ENCODE results near the gene GP1BA.

GP1BA gene

GRCh38 chr17:4939546-4939795 is 7.4 kb downstream of the GP1BA start:
- no peaks in the 10 kb centered on the region for H3K27me3 ChIP-seq (ENCODE audit: control insufficient read depth, insufficient read depth, low read length)
- H3K9me3 ChIP-seq (ENCODE audit: control insufficient read depth, insufficient read depth, low read length), result no peaks in the 10 kb centered on the region
- peaks cover 58% of the 10 kb centered on the region for H3K36me3 ChIP-seq (ENCODE audit: control insufficient read depth, insufficient read depth, low read length)
- H3K4me3 ChIP-seq (ENCODE audit: low read depth, low read length), result peak overlapping the region; percentile 89
- H3K4me1 ChIP-seq (ENCODE audit: control insufficient read depth, insufficient read depth, low read length), result peaks cover 11% of the 10 kb centered on the region; the same call in 1 of the 2 replicates
- H3K27ac ChIP-seq (ENCODE audit: low read depth, low read length), result peak overlapping the region; percentile 99
- H3K9ac ChIP-seq (ENCODE audit: low read depth, low read length), result peak overlapping the region; percentile 92

- Histone ChIP-seq H3K9ac (ENCODE audit: low read depth, low read length) (peak within 1 kb of the TSS; percentile 92), H3K9me3 (ENCODE audit: control insufficient read depth, insufficient read depth, low read length) (no peaks in the 10 kb centered on the region), H3K4me1 (ENCODE audit: control insufficient read depth, insufficient read depth, low read length) (peaks cover 11% of the 10 kb centered on the region; the same call in 1 of the 2 replicates), H3K36me3 (ENCODE audit: control insufficient read depth, insufficient read depth, low read length) (peaks cover 63% of the 10 kb centered on the region), H3K27me3 (ENCODE audit: control insufficient read depth, insufficient read depth, low read length) (no peaks in the 10 kb centered on the region), H3K4me3 (ENCODE audit: low read depth, low read length) (peak within 1 kb of the TSS; percentile 89), H3K27ac (ENCODE audit: low read depth, low read length) (peak within 1 kb of the TSS; percentile 99)
Measured at GRCh38 chr17:4939796-4940554, 7.9 kb downstream of the GP1BA start, which contains the start of the genes RNF167 and SLC25A11. Gene RNF167 (plus strand): TSS chr17:4940268. CDS start chr17:4940910, 642 bp downstream. Gene SLC25A11 (minus strand): TSS chr17:4940046. CDS start chr17:4939910, 136 bp downstream.

GRCh38 chr17:4940555-4941318 is 8.7 kb downstream of the GP1BA start:
- peaks cover 11% of the 10 kb centered on the region; the same call in 1 of the 2 replicates for H3K4me1 ChIP-seq (ENCODE audit: control insufficient read depth, insufficient read depth, low read length)
- H3K9ac ChIP-seq (ENCODE audit: low read depth, low read length), result peak overlapping the region; percentile 92
- peaks cover 70% of the 10 kb centered on the region for H3K36me3 ChIP-seq (ENCODE audit: control insufficient read depth, insufficient read depth, low read length)
- peak overlapping the region; percentile 89 for H3K4me3 ChIP-seq (ENCODE audit: low read depth, low read length)
- no peaks in the 10 kb centered on the region for H3K9me3 ChIP-seq (ENCODE audit: control insufficient read depth, insufficient read depth, low read length)
- H3K27ac ChIP-seq (ENCODE audit: low read depth, low read length), result peak overlapping the region; percentile 99
- H3K27me3 ChIP-seq (ENCODE audit: control insufficient read depth, insufficient read depth, low read length), result no peaks in the 10 kb centered on the region

- peak overlapping the region; percentile 99 for H3K27ac ChIP-seq (ENCODE audit: low read depth, low read length)
- H3K27me3 ChIP-seq (ENCODE audit: control insufficient read depth, insufficient read depth, low read length), result no peaks in the 10 kb centered on the region
- H3K9me3 ChIP-seq (ENCODE audit: control insufficient read depth, insufficient read depth, low read length), result no peaks in the 10 kb centered on the region
- peaks cover 70% of the 10 kb centered on the region for H3K36me3 ChIP-seq (ENCODE audit: control insufficient read depth, insufficient read depth, low read length)
- H3K9ac ChIP-seq (ENCODE audit: low read depth, low read length), result peak overlapping the region; percentile 92
- peak overlapping the region; percentile 89 for H3K4me3 ChIP-seq (ENCODE audit: low read depth, low read length)
- peaks cover 14% of the 10 kb centered on the region; the same call in 1 of the 2 replicates for H3K4me1 ChIP-seq (ENCODE audit: control insufficient read depth, insufficient read depth, low read length)
Measured at GRCh38 chr17:4941319-4941610, 9.2 kb downstream of the GP1BA start.

GRCh38 chr17:4942760-4943508 is 10.9 kb downstream of the GP1BA start:
- no peak overlapping the region for H3K9ac ChIP-seq (ENCODE audit: low read depth, low read length)
- no peaks in the 10 kb centered on the region for H3K9me3 ChIP-seq (ENCODE audit: control insufficient read depth, insufficient read depth, low read length)
- peaks cover 60% of the 10 kb centered on the region for H3K36me3 ChIP-seq (ENCODE audit: control insufficient read depth, insufficient read depth, low read length)
- H3K27me3 ChIP-seq (ENCODE audit: control insufficient read depth, insufficient read depth, low read length), result no peaks in the 10 kb centered on the region
- peaks cover 19% of the 10 kb centered on the region; the same call in 1 of the 2 replicates for H3K4me1 ChIP-seq (ENCODE audit: control insufficient read depth, insufficient read depth, low read length)
- H3K27ac ChIP-seq (ENCODE audit: low read depth, low read length), result peak overlapping the region; percentile 16
- H3K4me3 ChIP-seq (ENCODE audit: low read depth, low read length), result no peak overlapping the region

- no peaks in the 10 kb centered on the region for H3K27me3 ChIP-seq (ENCODE audit: control insufficient read depth, insufficient read depth, low read length)
- no peaks in the 10 kb centered on the region for H3K9me3 ChIP-seq (ENCODE audit: control insufficient read depth, insufficient read depth, low read length)
- H3K27ac ChIP-seq (ENCODE audit: low read depth, low read length), result peak overlapping the region; percentile 76
- H3K4me1 ChIP-seq (ENCODE audit: control insufficient read depth, insufficient read depth, low read length), result peaks cover 13% of the 10 kb centered on the region; the same call in 1 of the 2 replicates
- H3K9ac ChIP-seq (ENCODE audit: low read depth, low read length), result 0 out of 2 replicates have a peak overlapping the region, but pooled peaks have one; percentile 25
- H3K36me3 ChIP-seq (ENCODE audit: control insufficient read depth, insufficient read depth, low read length), result peaks cover 51% of the 10 kb centered on the region
- H3K4me3 ChIP-seq (ENCODE audit: low read depth, low read length), result no peak overlapping the region
Measured at GRCh38 chr17:4944163-4944553, 12.1 kb downstream of the GP1BA start.

GRCh38 chr17:4944554-4945175 is 12.6 kb downstream of the GP1BA start:
- peaks cover 51% of the 10 kb centered on the region for H3K36me3 ChIP-seq (ENCODE audit: control insufficient read depth, insufficient read depth, low read length)
- peaks cover 13% of the 10 kb centered on the region; the same call in 1 of the 2 replicates for H3K4me1 ChIP-seq (ENCODE audit: control insufficient read depth, insufficient read depth, low read length)

GRCh38 chr17:4945176-4945943 is 13.3 kb downstream of the GP1BA start:
- H3K27ac ChIP-seq (ENCODE audit: low read depth, low read length), result peak overlapping the region; percentile 76
- no peak overlapping the region; the same call in 1 of the 2 replicates for H3K9ac ChIP-seq (ENCODE audit: low read depth, low read length)
- H3K4me3 ChIP-seq (ENCODE audit: low read depth, low read length), result peak overlapping the region; percentile 25; the same call in 1 of the 2 replicates

More at GRCh38 chr17:4944554-4945175, 12.6 kb downstream of the GP1BA start:
- H3K27ac ChIP-seq (ENCODE audit: low read depth, low read length), result peak overlapping the region; percentile 76
- H3K4me3 ChIP-seq (ENCODE audit: low read depth, low read length), result no peak overlapping the region
- 0 out of 2 replicates have a peak overlapping the region, but pooled peaks have one; percentile 25 for H3K9ac ChIP-seq (ENCODE audit: low read depth, low read length)
- no peaks in the 10 kb centered on the region for H3K9me3 ChIP-seq (ENCODE audit: control insufficient read depth, insufficient read depth, low read length)
- H3K27me3 ChIP-seq (ENCODE audit: control insufficient read depth, insufficient read depth, low read length), result no peaks in the 10 kb centered on the region

GRCh38 chr17:4945944-4946280 is 13.8 kb downstream of the GP1BA start:
- H3K4me1 ChIP-seq (ENCODE audit: control insufficient read depth, insufficient read depth, low read length), result peaks cover 16% of the 10 kb centered on the region
- H3K9me3 ChIP-seq (ENCODE audit: control insufficient read depth, insufficient read depth, low read length), result no peaks in the 10 kb centered on the region
- peaks cover 51% of the 10 kb centered on the region for H3K36me3 ChIP-seq (ENCODE audit: control insufficient read depth, insufficient read depth, low read length)
- no peak overlapping the region for H3K9ac ChIP-seq (ENCODE audit: low read depth, low read length)
- H3K27me3 ChIP-seq (ENCODE audit: control insufficient read depth, insufficient read depth, low read length), result no peaks in the 10 kb centered on the region
- peak overlapping the region; percentile 76 for H3K27ac ChIP-seq (ENCODE audit: low read depth, low read length)
- H3K4me3 ChIP-seq (ENCODE audit: low read depth, low read length), result peak overlapping the region; percentile 98; the same call in 1 of the 2 replicates

More at GRCh38 chr17:4945176-4945943, 13.3 kb downstream of the GP1BA start:
- no peaks in the 10 kb centered on the region for H3K27me3 ChIP-seq (ENCODE audit: control insufficient read depth, insufficient read depth, low read length)
- H3K9me3 ChIP-seq (ENCODE audit: control insufficient read depth, insufficient read depth, low read length), result no peaks in the 10 kb centered on the region
- H3K4me1 ChIP-seq (ENCODE audit: control insufficient read depth, insufficient read depth, low read length), result peaks cover 13% of the 10 kb centered on the region; the same call in 1 of the 2 replicates
- H3K36me3 ChIP-seq (ENCODE audit: control insufficient read depth, insufficient read depth, low read length), result peaks cover 51% of the 10 kb centered on the region
